ENCODE measurements around the gene SCAMP1. TPM values are rescaled to one million over a fixed set of nuclear protein-coding genes. Genes with fewer than 3 reads are reported as not detected.
"Not testable (repeated sequence)": the region's sequence is repeated elsewhere in the genome, so short reads cannot be mapped to it uniquely, and the experiment has no call there.

The SCAMP1 gene
- total and polyA plus RNA-seq, 2 of the 8 experiments (the other 6 are each of a cell fraction or from before 2014, with no cell fraction given): 18.6 to 55.9 TPM

DNA sequence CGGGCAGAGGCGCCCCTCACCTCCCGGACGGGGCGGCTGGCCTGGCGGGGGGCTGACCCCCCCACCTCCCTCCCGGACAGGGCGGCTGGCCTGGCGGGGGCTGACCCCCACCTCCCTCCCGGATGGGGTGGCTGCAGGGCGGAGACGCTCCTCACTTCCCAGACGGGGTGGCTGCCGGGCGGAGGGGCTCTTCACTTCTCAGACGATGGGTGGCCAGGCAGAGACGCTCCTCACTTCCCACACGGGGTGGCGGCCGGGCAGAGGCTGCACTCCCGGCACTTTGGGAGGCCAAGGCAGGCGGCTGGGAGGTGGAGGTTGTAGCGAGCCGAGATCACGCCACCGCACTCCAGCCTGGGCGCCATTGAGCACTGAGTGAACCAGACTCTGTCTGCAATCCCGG lies 30.9 kb downstream of the SCAMP1 start:
- H3K36me3 ChIP-seq (ENCODE audit: control insufficient read depth in 2 of 4, insufficient read depth in 4 of 4, low read length in 3 of 4); H3K9ac ChIP-seq (replicated peaks in 1 of 4; ENCODE audit: extremely low read depth in 1 of 4, low read depth in 3 of 4, low read length in 3 of 4); H3K27ac ChIP-seq (ENCODE audit: low read depth, low read length); H3K18ac ChIP-seq (ENCODE audit: extremely low read depth, low read length); POLR2A ChIA-PET (ENCODE audit: partially characterized antibody); H3K9me3 ChIP-seq (ENCODE audit: insufficient read depth in 2 of 2, low read depth in 1 of 2, low read length in 1 of 2); H2AFZ ChIP-seq (ENCODE audit: low read length); H3K23ac ChIP-seq (ENCODE audit: insufficient read length); H2BK5ac ChIP-seq (ENCODE audit: low read depth, low read length); H3K23me2 ChIP-seq (ENCODE audit: low read depth, low read length); H3K4ac ChIP-seq (replicated peaks; ENCODE audit: insufficient read length, low read depth, low read length); H4K8ac ChIP-seq (ENCODE audit: extremely low read depth, insufficient read depth, low read length); FAIRE-seq; CTCF ChIA-PET (ENCODE audit: partially characterized antibody); H3K14ac ChIP-seq (ENCODE audit: insufficient read length); H2BK15ac ChIP-seq (ENCODE audit: low read length); DNase-seq (ENCODE audit: low read depth in 1 of 2, low spot score in 2 of 2); H3K56ac ChIP-seq (replicated peaks; ENCODE audit: insufficient read length, low read depth, low read length); H2AK5ac ChIP-seq (ENCODE audit: low read depth, low read length); H3K27me3 ChIP-seq (replicated peaks in 1 of 4; ENCODE audit: control insufficient read depth in 3 of 4, extremely low read depth in 1 of 4, insufficient read depth in 3 of 4, low read length in 3 of 4); H3K4me3 ChIP-seq (ENCODE audit: extremely low read depth in 1 of 4, insufficient read depth in 2 of 4, low read depth in 3 of 4, low read length in 4 of 4); H3K4me2 ChIP-seq (ENCODE audit: insufficient read depth in 1 of 2, low read depth in 2 of 2, low read length in 2 of 2); H4K5ac ChIP-seq (ENCODE audit: insufficient read length, low read depth, low read length); H2BK12ac ChIP-seq (ENCODE audit: low read depth, low read length); H4K91ac ChIP-seq (replicated peaks; ENCODE audit: insufficient read length, low read length); H2BK20ac ChIP-seq (ENCODE audit: low read length); H3K4me1 ChIP-seq (replicated peaks in 1 of 4; ENCODE audit: control insufficient read depth in 3 of 4, insufficient read depth in 4 of 4, low read length in 3 of 4); H2BK120ac ChIP-seq (replicated peaks; ENCODE audit: low read depth, low read length); H3K79me1 ChIP-seq (ENCODE audit: low read depth, low read length); H4K20me1 ChIP-seq (replicated peaks in 1 of 2; ENCODE audit: control insufficient read depth in 1 of 2, insufficient read depth in 2 of 2, low read length in 2 of 2): not testable (repeated sequence)
- peaks cover 0 to 24% of the 10 kb centered on the region in 2 experiments; a peak in 2 of 4 replicates for H3K79me2 ChIP-seq (ENCODE audit: control insufficient read depth in 1 of 2, insufficient read depth in 2 of 2, low read length in 2 of 2)
- 100% methylated on average over 13 of the region's 28 CpGs; no CpG with 5 or more reads in 1 of the 2 experiments for WGBS, 2 experiments (ENCODE audit: extremely low coverage in 1 of 2, insufficient coverage in 1 of 2, insufficient read length in 1 of 2, insufficient replicate concordance in 2 of 2, low coverage in 1 of 2, low lambda C conversion rate in 2 of 2, missing lambda C conversion rate in 1 of 2)
